CMK (cell line): ENCODE results near the gene CPN1.
A peak's percentile ranks its signal among the peaks of the same experiment; 100 is the strongest.
"Not testable (repeated sequence)": the region's sequence is repeated elsewhere in the genome, so short reads cannot be mapped to it uniquely, and the experiment has no call there.

ENCODE experiments used
- DNase-seq: peaks from one replicate; pipeline ENCODE4 v3.0.0-alpha.2; 2010; ENCODE audit warnings: low read depth

The CPN1 gene

DNA sequence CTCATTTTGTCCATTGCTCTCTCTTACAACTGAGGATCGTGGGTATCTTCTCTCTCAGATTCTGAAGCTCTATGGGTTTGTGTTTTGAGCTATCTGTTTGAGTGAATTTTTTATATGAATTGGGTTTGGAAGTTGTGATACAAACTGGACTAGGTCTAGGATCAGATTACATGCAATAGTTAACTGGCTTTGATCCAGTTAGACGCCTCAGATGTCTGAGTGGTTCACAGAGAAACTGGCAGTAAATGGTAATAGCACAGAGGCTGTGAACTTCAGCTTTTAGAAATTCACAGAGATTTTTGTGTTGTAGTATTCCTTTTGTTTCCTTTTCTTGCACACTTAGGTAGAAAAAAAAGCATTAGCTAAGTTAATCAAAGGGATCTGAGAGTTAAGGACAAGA, 59.3 kb downstream of the CPN1 start:
- DNase-seq: no peak

DNA sequence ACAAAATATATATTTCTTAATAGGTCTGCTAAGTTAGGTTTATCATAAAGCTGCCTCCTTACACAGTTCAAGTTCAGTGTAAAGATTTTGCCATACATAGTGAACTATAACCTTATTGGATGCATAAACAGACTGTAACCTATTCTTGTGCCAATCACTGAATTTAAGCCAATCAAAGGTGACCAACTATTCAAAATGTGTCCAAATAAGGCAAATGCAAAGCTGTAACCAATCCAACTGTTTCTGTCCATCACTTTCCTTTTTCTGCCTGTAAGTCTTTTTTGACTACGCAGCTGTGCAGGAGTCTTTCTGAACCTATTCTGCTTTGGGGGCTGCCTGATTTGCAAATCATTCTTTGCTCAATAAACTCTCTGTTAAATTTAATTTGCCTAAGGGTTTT, 60.3 kb downstream of the CPN1 start:
- no peak for DNase-seq

DNA sequence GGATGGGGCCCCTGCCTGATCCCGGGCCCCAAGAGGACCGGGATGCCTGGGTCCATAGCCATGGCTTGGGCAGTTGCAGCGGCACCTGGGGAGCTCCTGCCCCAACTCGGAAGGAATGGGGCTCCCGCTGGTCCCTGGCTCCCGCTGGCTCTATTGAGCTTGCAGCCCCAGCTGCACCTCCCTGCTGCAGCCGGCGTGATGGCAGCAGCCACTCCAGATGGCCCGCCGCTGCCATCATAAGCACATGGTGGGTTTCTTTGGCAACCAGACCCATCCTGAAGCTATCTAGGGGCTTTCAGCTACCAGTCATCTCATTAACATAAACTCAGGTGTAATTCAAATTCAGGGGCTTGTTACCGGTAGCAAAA, 60.8 kb downstream of the CPN1 start:
- no peak for DNase-seq

DNA sequence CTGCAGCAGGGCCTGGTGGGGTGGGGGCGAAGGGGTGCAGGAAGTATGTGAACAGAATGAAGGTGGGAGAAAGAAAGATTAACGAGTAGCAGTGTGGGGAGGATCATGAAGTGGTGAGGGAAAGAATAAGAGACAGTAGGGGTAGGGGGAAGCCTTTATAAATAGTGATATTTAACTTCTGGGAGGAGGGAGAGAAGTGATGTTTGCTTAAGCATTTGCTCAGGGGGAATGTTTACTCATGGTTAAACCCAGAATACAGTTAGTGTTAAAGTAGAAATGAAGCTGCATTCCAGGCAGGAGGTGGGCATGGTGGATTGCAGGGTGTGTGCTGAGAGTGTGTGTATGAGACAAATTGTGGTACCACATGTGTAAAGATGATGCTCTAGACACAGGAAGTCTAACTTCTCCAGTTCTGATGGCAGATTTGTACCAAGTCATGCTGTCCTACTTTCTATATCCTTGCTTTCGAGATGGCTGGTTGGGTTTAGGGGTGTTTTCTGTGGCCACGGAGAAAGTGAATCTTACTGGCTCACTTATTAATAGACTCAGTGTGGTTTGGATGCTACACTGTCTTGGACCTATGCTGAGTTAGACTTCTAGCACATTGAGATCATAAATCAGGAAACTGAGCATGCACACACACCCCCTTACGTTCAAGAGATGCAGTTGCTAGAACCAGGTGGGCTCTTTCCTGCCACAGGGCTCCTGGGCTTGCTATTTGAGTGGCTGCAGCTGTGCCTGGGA, 61.4 kb downstream of the CPN1 start:
- no peak for DNase-seq

DNA sequence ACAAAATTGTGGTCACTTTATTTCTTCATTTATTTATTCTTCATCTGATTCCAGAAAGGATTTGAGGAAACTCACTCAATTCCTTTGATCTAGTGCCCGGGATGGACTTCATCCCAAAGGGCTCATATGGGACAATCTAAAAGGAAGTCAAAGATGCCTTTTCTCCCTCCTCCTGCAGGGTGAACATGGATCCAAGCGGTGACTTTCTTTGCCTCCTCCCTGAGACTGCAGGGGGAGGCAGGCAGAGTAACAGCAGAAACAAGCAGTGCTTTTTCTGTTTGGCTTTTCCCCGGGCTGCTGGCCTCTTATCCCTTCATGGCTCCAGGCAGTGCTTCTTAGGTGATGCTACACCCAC, 61.9 kb downstream of the CPN1 start:
- no peak for DNase-seq

DNA sequence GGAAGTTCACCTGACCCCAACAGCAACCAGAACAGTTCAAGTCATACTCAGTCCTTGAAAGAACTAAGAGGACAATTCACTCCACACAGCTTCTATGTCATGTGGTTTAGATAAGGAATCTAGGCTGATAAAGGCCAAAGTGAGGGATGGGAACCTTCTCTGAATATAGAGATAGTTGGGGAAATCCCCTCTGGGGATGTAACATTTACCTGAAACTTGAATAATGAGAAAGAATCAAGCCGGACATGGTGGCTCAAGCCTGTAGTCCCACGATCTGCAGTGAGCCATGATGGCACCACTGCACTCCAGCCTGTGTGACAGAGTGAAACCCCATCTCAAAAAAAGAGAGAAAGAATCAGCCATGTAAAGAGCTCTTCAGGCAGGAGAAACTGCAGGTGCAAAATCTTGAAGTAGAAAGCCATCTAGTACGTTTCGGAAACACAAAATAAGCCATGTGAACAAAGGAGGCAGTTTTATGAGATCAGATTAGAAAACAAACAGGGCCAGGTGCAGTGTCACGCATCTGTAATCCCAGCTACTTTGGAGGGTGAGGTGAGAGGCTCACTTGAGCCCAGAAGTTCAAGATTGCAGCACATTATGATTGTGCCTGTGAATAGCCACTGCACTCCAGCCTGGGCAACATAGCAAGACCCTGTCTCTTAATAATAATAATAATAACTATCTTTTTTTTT, 67.5 kb downstream of the CPN1 start:
- DNase-seq: no peak

DNA sequence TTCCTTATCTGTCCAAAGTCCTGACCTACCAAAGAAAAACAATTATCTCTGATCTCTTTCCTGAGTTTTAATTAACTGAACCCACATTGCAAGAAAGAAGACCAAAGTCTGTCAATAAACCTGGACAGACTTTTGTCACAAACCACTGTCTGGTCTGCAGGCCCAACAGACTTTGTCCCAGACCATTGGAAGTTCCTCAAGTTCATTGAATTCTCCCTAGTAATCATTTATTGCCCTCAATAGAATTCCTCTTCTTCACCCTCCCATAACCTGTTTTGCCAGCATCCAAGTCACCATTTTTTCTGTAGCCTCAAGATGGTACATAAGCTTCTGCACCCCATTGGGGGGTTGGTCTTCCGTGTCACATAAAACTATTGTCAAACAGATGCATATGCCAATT, 68.0 kb downstream of the CPN1 start:
- no peak for DNase-seq

DNA sequence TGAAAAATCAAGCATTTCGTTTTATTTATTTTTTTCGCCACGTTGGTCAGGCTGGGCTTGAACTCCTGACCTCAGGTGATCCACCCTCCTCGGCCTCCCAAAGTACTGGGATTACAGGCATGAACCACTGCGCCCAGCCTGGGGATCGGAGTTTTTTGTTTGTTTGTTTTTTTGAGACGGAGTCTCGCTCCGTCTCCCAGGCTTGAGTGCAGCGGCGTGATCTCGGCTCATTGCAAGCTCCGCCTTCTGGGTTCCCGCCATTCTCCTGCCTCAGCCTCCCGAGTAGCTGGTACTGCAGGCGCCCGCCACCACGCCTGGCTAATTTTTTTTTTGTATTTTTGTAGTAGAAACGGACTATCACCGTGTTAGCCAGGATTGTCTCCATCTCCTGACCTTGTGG, 69.8 kb downstream of the CPN1 start:
- not testable (repeated sequence) for DNase-seq

DNA sequence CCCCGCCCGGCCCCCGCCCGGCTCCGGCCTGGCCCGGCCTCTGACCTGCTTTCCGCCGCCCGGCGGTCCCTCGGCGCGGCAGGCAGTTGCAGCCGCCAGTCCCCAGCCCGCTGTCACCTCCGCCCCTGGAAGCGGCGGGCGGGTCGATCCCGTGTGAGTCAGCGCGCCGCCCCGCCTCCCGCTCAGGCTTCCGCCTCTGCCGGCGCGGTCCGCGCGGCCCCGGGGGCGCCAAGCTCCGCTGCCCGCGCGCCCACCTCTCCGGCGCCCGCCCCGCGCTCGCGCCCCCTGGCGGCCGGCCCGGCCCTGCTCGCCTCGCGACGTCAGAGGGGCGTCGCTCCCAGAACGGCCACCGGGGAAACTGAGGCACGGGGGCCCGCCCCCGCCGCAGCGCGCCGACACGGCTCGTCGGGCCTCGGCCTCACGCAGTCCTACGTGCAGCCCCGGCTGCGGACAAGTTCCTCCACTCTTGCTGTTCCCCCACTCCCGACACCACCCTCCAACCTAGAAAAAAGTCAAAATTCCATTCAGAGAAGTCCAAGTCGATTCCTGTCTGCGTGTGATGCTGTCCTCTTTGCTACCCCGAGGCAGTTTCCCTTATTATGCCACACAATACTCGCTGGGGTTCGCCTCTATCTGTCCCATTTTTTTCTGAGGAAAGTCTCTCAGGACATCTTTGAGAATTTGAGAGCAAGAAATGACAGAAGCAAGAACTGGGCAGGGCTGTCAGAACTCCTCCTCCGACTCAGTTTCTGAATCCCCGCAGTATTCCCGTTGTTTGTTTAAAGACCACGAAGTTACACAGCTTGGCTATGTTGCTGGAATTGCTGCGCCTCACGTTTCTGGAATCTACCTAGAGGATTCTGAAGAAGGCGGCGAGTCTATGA, 71.6 kb downstream of the CPN1 start, which contains the start of gene DNMBP:
TSS of gene DNMBP (minus strand) at position 155 of the 884 bp plus-strand sequence. CDS start 37,823 bp downstream, outside the sequence.
- peak; percentile 56 for DNase-seq

DNA sequence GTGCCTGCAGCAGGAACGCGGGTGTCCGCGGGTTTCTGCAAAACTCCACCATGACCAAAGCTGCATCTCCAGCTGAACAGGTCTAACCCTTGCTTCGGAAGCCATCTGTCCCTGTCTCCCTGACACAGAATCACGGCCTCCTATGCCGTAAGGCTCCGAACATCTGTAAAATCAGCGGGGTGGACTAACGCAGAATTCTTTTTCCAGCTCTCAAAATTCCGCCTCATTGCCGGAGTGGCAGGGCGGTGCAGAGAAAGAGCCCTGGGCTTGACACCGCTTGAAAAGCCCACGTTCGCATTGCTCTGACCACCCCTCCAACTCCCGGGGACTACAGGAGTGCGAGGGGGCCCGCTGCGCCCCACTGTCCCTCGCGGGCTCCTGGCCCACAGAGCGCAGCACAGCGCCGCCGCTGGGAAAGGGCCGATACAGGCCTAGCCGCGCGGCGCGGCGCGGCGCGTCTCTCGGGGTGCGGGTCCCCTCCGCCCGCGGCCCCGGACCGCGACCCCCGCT, 72.3 kb downstream of the CPN1 start:
- peak; percentile 8 for DNase-seq

DNA sequence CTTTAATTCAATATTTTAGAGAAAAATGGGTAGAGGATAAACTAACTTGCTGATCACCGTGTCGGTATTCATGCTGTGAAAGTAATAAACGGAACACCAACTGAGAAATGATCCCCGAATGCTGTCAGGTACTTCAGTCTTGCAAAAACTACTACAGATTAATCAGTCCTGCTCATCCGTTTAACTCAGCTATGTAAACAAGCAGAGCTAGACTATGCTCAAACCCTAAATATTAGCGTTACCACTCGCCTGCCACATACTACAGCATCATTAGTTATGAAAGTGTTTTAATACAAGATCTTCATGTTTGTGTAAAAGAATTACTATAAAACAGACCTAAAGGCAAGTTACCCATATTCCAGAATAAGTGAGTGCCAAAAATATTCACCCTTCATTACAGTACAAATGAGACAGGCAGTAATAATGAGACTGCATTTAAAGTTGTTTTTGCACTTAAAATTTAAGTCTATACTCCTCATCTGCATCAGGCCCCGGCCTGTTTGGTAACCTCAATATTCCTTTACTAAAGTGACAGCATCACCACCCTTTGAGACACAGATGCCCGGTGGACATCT, 72.9 kb downstream of the CPN1 start:
- no peak for DNase-seq

DNA sequence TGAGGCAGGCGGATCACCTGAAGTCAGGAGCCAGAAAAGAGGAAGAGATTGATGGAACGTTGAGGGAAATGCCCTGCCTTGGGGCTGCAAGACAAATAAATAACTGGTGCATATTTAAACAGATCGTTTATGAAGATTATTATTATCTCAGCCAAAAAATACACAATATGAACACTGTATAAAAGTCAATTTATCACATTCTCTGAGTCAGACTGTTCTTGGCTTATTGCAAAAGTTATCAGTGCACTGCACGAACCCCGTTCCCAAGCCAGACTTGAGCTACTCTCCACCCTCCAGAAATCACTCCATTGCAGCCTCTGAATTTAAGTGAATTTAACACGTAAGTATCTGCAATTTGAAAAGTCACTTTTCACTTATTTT, 73.5 kb downstream of the CPN1 start:
- no peak for DNase-seq

DNA sequence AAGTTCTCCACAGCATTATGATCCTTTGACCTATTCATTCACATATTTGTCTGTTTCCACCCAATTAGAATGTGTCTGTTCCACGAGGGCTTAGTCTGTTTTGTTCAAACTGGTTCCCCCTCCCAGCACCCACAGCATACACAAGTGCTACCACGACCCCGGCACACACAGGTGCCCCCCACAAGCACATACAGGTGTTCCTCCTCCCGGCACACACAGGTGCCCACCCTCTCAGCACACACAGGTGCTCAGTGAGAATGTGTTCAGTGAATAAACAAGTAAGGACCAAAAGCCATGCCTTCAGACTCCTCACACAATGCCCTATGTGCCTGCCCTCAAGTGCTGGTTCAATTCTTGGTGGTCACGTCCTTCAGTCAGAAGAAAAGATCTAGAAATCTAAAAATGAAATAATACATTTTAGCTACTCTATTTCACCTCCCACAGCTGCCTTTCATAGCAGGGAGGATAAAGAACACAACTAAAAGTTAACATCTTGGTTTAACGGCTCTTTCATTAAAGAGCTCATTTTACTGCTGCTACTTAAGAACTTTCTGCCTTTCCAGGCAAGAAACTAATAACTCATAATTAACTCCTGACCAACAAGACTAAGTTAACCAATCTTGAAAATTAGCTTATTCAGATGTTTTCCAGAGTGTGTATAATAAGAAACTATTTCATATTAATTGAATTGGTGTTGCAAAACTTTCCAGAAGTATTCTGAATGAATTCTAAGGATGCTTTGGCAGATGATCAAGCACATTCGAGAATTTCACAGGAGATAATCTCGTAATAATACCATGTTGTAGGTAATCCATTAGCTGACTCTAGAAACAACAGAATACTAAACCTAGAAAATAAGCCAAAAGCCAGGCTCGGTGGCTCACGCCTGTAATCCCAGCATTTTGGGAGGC, 74.2 kb downstream of the CPN1 start:
- no peak for DNase-seq

DNA sequence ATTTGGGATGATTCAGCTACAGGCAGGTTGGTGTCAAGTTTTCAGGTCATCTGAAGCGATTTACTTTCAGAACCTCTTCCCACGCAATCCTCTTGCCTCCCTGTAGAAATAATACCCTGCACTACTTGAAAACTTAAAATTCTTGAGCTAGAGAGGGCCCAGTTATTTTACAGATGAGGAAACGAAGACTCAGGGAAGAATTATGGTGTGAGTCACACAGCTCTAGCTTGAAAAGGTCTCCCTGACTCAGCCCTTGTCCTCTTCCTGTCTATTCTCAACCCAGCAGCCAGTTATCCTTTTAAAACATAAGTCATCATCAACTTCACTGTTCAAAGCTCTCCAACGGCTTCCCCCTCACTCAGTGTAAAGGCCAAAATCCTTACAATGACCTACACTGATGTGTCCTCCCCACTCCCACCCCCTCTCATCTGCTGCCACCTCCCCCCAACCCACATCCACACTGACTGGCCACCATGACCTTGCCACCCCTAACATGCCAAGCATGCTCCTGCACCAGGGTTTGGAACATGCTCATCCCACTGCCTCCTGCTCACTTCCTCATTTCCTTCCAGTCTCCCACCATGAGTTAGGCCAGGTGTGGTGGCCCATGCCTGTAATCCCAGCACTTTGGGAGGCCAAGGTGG, 75.3 kb downstream of the CPN1 start:
- DNase-seq: no peak

DNA sequence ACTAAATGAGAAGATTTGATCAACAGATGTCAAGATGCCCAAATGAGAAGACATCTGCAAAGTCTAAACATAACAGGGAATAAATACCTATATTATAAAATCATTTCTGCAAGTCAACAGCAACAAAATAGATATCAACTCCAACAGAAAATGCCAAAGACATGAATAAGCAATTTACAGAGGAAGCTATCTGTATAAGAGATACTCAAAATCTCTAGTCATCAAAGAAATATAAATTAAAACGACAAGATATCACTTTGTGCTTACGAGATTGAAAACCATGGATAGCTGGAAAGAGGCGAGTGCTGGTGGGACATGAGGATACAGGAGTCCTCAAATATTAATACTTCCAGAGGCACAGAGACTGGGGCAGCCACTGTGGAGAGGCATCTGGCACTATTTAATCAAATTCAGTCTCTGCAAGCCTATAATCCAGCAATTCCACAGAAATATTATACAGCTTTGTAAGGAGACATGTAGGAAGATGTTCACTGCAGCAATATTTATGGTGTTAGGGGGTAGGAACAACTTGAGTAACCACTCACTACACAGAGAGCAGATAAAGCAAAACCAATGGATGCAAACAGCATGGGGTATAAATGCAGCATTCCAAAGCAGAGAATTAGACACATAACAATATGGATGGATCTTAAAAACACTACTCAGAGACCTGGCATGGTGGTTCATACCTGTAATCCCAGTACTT, 76.7 kb downstream of the CPN1 start:
- DNase-seq: no peak

DNA sequence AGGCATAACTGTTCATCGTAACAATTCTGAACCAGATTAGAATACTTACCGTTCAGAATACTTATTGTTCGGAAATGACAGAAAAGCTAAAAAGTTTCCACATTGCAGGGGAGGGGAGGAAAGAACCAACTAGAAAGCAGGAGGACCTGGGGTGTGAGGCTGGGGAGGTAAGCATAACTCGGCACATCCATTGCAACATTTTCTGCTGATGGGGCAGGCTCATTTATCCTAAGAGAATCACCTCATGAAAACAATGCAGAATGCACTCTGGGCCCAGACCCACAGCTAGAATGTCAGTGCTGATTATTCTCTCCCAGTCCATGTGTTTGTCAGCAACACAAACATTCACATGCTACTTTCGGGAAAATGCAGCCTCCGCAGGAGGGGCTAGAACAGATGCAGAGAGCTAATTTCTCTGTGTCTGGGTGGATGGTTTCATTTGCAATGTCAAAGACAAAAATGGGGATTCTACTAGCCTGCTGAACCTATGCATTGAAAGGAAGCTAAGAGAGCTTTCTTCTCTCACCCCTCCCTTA, 81.5 kb downstream of the CPN1 start:
- DNase-seq: no peak

DNA sequence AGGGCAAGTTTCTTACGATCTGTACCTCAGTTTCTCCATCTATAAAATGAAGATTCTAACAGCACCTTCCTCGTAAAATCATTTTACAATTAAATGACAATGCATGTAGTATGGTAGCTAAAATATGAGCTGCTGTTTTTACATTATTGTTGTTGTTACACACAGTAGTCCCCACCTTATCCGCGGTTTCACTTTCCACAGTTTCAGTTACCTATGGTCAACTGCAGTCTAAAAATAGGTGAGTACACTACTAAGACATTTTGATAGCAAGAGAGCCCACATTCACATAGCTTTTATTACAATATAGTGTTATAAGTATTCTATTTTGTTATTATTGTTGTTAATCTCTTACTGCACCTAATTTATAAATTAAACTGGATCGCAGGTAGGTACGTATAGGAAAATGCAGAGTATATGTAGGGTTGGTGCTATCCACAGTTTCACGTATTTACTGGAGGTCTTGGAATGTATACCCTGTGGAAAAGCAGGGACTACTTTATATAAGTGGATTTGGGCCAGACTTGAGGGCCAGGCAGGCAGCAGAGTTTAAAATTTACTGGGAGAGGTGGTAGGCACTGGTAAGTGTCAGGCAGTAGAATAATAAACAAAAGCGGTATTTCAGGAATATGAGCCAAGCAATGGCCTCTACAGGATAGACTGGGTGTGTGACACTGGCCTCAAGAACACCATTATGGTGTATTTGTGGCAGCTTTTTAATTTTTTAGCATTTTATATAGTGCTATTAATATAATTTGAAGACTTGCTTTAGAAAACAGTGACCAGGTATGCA, 82.2 kb downstream of the CPN1 start:
- no peak for DNase-seq

DNA sequence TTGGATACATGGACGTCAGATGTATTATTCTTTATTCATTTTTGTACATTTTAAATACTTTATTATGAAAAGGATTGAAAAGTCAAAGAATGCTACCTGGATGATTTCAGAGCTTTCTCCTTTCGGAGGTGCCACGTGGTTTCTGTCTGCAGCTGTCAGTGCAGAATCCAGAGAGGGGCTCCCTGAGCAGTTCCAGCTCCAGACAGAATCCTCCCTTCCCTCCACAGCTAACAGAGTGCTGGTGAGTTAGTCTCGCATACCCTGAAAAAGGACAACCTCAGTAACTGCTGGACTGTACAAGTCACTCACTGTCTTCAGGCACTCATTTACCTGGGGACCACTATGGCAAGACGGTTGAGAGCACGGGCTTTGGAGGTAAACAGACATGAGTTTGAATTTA, 82.8 kb downstream of the CPN1 start:
- DNase-seq: no peak
